Transverse colon (tissue), 4 donors: ENCODE measurements around the gene BCL6.

Source experiments
- EP300 ChIP-seq: sonication (generic); formaldehyde crosslinking; IDR thresholded peaks from one replicate; pipeline ENCODE4 v1.6.1; 2017; ENCODE audit warnings: antibody characterized with exemption, low read depth
- POLR2A ChIP-seq: fragments of 450-650 bp; IDR thresholded peaks from one replicate; pipeline ENCODE4 v1.6.1; 2016; ENCODE audit warnings: antibody characterized with exemption, mild to moderate bottlenecking, moderate library complexity
- POLR2AphosphoS5 ChIP-seq, 3 donors: sonication (generic); formaldehyde crosslinking; IDR thresholded peaks; one replicate each; pipeline ENCODE4 v1.6.1; 2016; ENCODE audit warnings: antibody characterized with exemption in 3 of 3
- TF ChIP-seq, protein P1 (sequence below), 5 experiments: fragments of 200-600 bp in 3 of 5; fragments of 450-650 bp in 2 of 5; sonication (generic) in 3 of 5; IDR thresholded peaks; 1 replicate in 2 of 5; 2 replicates in 3 of 5; pipeline ENCODE4 v1.5.1; 2016 to 2017; ENCODE audit warnings: antibody characterized with exemption in 5 of 5, inconsistent platforms in 3 of 5, mild to moderate bottlenecking in 2 of 5, moderate library complexity in 1 of 5

DNA sequence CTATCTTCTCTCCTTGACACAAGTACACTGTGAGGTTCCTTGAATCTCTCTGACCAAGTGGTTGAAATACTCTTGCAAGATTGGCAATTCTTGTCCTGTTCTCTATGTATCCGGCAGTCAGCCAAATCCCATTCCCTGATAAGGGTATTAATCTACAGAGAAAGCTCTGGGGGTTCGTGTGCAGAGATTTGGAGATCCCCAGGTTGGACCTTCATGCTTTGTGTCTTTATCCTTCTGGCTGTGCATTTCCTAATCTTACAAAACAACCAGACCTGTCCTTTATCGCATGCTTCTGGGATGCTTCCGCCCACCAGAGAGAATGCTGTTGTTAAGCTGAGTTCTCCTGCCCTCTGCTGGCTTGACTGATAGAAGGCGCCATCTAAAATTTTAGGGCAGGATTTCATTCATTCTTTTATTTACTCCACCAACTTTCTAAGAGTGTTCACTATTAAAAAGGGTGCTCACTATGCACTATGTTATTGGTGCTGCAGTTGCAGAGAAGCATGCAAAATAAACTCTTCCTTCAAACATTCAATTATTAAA, 66.5 kb downstream of the BCL6 start:
- TF ChIP-seq, protein P1, sequence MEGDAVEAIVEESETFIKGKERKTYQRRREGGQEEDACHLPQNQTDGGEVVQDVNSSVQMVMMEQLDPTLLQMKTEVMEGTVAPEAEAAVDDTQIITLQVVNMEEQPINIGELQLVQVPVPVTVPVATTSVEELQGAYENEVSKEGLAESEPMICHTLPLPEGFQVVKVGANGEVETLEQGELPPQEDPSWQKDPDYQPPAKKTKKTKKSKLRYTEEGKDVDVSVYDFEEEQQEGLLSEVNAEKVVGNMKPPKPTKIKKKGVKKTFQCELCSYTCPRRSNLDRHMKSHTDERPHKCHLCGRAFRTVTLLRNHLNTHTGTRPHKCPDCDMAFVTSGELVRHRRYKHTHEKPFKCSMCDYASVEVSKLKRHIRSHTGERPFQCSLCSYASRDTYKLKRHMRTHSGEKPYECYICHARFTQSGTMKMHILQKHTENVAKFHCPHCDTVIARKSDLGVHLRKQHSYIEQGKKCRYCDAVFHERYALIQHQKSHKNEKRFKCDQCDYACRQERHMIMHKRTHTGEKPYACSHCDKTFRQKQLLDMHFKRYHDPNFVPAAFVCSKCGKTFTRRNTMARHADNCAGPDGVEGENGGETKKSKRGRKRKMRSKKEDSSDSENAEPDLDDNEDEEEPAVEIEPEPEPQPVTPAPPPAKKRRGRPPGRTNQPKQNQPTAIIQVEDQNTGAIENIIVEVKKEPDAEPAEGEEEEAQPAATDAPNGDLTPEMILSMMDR (IDR thresholded peaks at IDR 0.05), result peak in 4 of 5 experiments; percentile 36 to 56 (median 53)
- no peak for TF ChIP-seq EP300
- TF ChIP-seq POLR2AphosphoS5 (IDR thresholded peaks at IDR 0.05), result no peak
- TF ChIP-seq POLR2A, result no peak
